ENCODE data around the gene EFHC1. TPM values are rescaled to one million over a fixed set of nuclear protein-coding genes. Genes with fewer than 3 reads are reported as not detected.

The EFHC1 gene
- total and polyA plus RNA-seq, 2 of the 13 experiments (the other 11 are each of a cell fraction or from before 2014, with no cell fraction given): 23.4 to 29.5 TPM

DNA sequence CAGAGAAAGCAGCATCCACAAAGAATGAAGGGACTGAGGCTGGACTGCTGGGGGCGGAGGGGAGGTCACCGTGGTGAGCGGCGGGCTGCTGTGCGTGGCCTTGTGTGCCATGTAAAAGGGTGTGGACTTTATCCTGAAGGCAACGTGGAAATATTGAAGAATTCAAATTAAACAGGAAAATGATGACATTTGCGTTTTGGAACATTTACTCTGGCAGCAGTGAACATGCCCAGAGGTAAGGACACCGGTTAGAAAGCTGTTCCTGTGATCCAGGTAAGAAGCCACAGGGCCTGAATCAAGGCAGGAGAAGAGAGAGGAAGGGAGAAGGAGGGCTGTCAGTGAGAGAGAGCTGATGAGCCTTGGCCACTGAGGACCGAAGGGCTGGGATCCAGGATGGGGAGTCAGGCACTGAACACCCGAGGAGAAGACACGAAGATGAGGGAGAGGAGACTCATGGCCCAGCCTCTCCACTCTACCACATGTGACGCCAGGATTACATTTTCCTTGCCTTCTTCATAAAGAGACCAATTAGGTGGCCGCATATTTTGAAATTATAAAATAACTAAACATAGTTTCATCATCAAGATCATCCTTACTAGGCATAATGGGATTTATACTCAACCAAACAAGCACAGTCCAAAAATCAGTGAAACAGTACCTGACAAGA is 98.3 kb downstream of the EFHC1 start (continued):
- TF ChIP-seq ZNF274 (CRISPR knock-in tag; IDR thresholded peaks at IDR 0.05): peak; percentile 14; the same call in 1 of the 2 replicates
- TF ChIP-seq, protein P1, sequence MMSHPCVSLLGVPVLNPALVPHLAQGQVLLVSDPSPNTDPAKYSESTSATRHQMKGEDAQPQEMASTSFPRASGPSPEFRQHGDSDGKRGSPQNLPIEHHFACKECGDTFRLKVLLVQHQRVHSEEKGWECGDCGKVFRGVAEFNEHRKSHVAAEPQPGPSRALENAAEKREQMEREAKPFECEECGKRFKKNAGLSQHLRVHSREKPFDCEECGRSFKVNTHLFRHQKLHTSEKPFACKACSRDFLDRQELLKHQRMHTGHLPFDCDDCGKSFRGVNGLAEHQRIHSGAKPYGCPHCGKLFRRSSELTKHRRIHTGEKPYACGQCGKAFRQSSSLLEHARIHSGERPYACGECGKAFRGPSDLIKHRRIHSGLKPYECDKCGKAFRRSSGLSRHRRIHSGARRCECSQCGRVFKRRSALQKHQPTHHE (CRISPR knock-in tag; IDR thresholded peaks at IDR 0.05; ENCODE audit: borderline replicate concordance): no peak
- peak; percentile 18; the same call in 1 of the 2 replicates for TF ChIP-seq KLF11 (CRISPR knock-in tag; IDR thresholded peaks at IDR 0.05)
- TF ChIP-seq, protein P2, sequence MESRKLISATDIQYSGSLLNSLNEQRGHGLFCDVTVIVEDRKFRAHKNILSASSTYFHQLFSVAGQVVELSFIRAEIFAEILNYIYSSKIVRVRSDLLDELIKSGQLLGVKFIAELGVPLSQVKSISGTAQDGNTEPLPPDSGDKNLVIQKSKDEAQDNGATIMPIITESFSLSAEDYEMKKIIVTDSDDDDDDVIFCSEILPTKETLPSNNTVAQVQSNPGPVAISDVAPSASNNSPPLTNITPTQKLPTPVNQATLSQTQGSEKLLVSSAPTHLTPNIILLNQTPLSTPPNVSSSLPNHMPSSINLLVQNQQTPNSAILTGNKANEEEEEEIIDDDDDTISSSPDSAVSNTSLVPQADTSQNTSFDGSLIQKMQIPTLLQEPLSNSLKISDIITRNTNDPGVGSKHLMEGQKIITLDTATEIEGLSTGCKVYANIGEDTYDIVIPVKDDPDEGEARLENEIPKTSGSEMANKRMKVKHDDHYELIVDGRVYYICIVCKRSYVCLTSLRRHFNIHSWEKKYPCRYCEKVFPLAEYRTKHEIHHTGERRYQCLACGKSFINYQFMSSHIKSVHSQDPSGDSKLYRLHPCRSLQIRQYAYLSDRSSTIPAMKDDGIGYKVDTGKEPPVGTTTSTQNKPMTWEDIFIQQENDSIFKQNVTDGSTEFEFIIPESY (CRISPR knock-in tag; IDR thresholded peaks at IDR 0.05): peak; percentile 66; the same call in 1 of the 2 replicates
- 0 out of 2 replicates have a peak, but pooled peaks have one; percentile 0 for TF ChIP-seq IKZF5 (CRISPR knock-in tag; IDR thresholded peaks at IDR 0.05)
- TF ChIP-seq, protein P3, sequence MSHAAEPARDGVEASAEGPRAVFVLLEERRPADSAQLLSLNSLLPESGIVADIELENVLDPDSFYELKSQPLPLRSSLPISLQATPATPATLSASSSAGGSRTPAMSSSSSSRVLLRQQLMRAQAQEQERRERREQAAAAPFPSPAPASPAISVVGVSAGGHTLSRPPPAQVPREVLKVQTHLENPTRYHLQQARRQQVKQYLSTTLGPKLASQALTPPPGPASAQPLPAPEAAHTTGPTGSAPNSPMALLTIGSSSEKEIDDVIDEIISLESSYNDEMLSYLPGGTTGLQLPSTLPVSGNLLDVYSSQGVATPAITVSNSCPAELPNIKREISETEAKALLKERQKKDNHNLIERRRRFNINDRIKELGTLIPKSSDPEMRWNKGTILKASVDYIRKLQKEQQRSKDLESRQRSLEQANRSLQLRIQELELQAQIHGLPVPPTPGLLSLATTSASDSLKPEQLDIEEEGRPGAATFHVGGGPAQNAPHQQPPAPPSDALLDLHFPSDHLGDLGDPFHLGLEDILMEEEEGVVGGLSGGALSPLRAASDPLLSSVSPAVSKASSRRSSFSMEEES (CRISPR knock-in tag; IDR thresholded peaks at IDR 0.05): peak; percentile 3; the same call in 1 of the 2 replicates
- TF ChIP-seq ZNF768 (CRISPR knock-in tag; IDR thresholded peaks at IDR 0.05): peak; percentile 21; the same call in 1 of the 2 replicates
- TF ChIP-seq ZNF501 (CRISPR knock-in tag; IDR thresholded peaks at IDR 0.05): peak; percentile 5; the same call in 1 of the 2 replicates
- peak; percentile 44; the same call in 1 of the 2 replicates for TF ChIP-seq ZBTB4 (CRISPR knock-in tag; IDR thresholded peaks at IDR 0.05; ENCODE audit: borderline replicate concordance)
- peak; percentile 83 for TF ChIP-seq ZBTB38 (CRISPR knock-in tag; IDR thresholded peaks at IDR 0.05)
- TF ChIP-seq ZFP90 (CRISPR knock-in tag; IDR thresholded peaks at IDR 0.05; ENCODE audit: borderline replicate concordance): no peak
- TF ChIP-seq ZEB1 (IDR thresholded peaks at IDR 0.05; ENCODE audit: insufficient replicate concordance, low read depth): no peak
- TF ChIP-seq, protein P4, sequence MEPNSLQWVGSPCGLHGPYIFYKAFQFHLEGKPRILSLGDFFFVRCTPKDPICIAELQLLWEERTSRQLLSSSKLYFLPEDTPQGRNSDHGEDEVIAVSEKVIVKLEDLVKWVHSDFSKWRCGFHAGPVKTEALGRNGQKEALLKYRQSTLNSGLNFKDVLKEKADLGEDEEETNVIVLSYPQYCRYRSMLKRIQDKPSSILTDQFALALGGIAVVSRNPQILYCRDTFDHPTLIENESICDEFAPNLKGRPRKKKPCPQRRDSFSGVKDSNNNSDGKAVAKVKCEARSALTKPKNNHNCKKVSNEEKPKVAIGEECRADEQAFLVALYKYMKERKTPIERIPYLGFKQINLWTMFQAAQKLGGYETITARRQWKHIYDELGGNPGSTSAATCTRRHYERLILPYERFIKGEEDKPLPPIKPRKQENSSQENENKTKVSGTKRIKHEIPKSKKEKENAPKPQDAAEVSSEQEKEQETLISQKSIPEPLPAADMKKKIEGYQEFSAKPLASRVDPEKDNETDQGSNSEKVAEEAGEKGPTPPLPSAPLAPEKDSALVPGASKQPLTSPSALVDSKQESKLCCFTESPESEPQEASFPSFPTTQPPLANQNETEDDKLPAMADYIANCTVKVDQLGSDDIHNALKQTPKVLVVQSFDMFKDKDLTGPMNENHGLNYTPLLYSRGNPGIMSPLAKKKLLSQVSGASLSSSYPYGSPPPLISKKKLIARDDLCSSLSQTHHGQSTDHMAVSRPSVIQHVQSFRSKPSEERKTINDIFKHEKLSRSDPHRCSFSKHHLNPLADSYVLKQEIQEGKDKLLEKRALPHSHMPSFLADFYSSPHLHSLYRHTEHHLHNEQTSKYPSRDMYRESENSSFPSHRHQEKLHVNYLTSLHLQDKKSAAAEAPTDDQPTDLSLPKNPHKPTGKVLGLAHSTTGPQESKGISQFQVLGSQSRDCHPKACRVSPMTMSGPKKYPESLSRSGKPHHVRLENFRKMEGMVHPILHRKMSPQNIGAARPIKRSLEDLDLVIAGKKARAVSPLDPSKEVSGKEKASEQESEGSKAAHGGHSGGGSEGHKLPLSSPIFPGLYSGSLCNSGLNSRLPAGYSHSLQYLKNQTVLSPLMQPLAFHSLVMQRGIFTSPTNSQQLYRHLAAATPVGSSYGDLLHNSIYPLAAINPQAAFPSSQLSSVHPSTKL (CRISPR knock-in tag; IDR thresholded peaks at IDR 0.05): 0 out of 2 replicates have a peak, but pooled peaks have one; percentile 1
- no peak for TF ChIP-seq ZNF644 (CRISPR knock-in tag; IDR thresholded peaks at IDR 0.05; ENCODE audit: low read depth)
